Mesenchymal stem cell (in vitro differentiated cells and primary cell): Measurements from ENCODE around the gene NRXN3.

ENCODE experiments used
- DNase-seq: peaks from one replicate; pipeline ENCODE4 v3.0.0-alpha.2; 2013
- H2AFZ ChIP-seq: one replicate; pipeline ENCODE4 v1.6.1; 2013; ENCODE audit warnings: low read depth, mild to moderate bottlenecking, control low read depth, inconsistent platforms, low read length, moderate library complexity
- H2AK5ac ChIP-seq: 2 replicates; pipeline ENCODE4 v1.6.1; 2013; ENCODE audit warnings: low read length, moderate library complexity, mild to moderate bottlenecking, inconsistent platforms; ENCODE audit not compliant: severe bottlenecking
- H2BK120ac ChIP-seq: one replicate; pipeline ENCODE4 v1.6.1; 2013; ENCODE audit warnings: low read depth, mild to moderate bottlenecking, inconsistent platforms, low read length, moderate library complexity
- H2BK12ac ChIP-seq, 2 experiments: one replicate each; pipeline ENCODE4 v1.6.1; 2013; ENCODE audit warnings: inconsistent platforms in 2 of 2, low read length in 2 of 2, mild to moderate bottlenecking in 2 of 2, moderate library complexity in 2 of 2, control low read depth in 1 of 2
- H2BK15ac ChIP-seq: one replicate; pipeline ENCODE4 v1.6.1; 2013; ENCODE audit warnings: mild to moderate bottlenecking, low read depth, inconsistent platforms; ENCODE audit not compliant: poor library complexity, severe bottlenecking
- H2BK5ac ChIP-seq: 2 replicates; pipeline ENCODE4 v1.6.1; 2013; ENCODE audit warnings: low read depth, mild to moderate bottlenecking, low read length, control low read depth, inconsistent platforms; ENCODE audit not compliant: poor library complexity, severe bottlenecking
- H3K14ac ChIP-seq, 2 experiments: one replicate each; pipeline ENCODE4 v1.6.1; 2013; ENCODE audit warnings: inconsistent platforms in 2 of 2, low read length in 2 of 2, control low read depth in 1 of 2, mild to moderate bottlenecking in 1 of 2, moderate library complexity in 1 of 2
- H3K18ac ChIP-seq, 2 experiments: one replicate each; pipeline ENCODE4 v1.6.1; 2013; ENCODE audit warnings: inconsistent platforms in 2 of 2, low read length in 2 of 2, control low read depth in 1 of 2, low read depth in 1 of 2, mild to moderate bottlenecking in 1 of 2
- H3K23ac ChIP-seq, 2 experiments: one replicate each; pipeline ENCODE4 v1.6.1; 2013; ENCODE audit warnings: inconsistent platforms in 2 of 2, low read length in 2 of 2, mild to moderate bottlenecking in 2 of 2, moderate library complexity in 2 of 2, control low read depth in 1 of 2
- H3K27ac ChIP-seq: 2 replicates; pipeline ENCODE4 v1.5.1; 2013; ENCODE audit warnings: mild to moderate bottlenecking, moderate library complexity, low read length, control low read depth, inconsistent platforms; ENCODE audit not compliant: poor library complexity, severe bottlenecking
- H3K27me3 ChIP-seq, 2 experiments: 2 replicates each; pipeline versions ENCODE4 v1.6.1 to v1.7.0; 2013; ENCODE audit warnings: low read length in 2 of 2, mild to moderate bottlenecking in 2 of 2, moderate library complexity in 2 of 2, control low read depth in 1 of 2, inconsistent platforms in 1 of 2; ENCODE audit not compliant: control insufficient read depth in 1 of 2, insufficient read depth in 1 of 2
- H3K36me3 ChIP-seq, 2 experiments: 2 replicates each; pipeline versions ENCODE4 v1.6.1 to v1.7.0; 2013; ENCODE audit warnings: low read length in 2 of 2, control low read depth in 1 of 2, inconsistent platforms in 1 of 2, low read depth in 1 of 2, mild to moderate bottlenecking in 1 of 2; ENCODE audit not compliant: insufficient read depth in 2 of 2, control insufficient read depth in 1 of 2
- H3K4ac ChIP-seq, 2 experiments: one replicate each; pipeline ENCODE4 v1.6.1; 2013; ENCODE audit warnings: inconsistent platforms in 2 of 2, low read length in 2 of 2, mild to moderate bottlenecking in 2 of 2, moderate library complexity in 2 of 2, control low read depth in 1 of 2, low read depth in 1 of 2
- H3K4me1 ChIP-seq: 2 replicates; pipeline ENCODE4 v1.6.1; 2013; ENCODE audit warnings: low read depth, low read length, control low read depth; ENCODE audit not compliant: control insufficient read depth, insufficient read depth
- H3K4me2 ChIP-seq: 2 replicates; pipeline ENCODE4 v1.6.1; 2013; ENCODE audit warnings: low read length, mild to moderate bottlenecking, inconsistent platforms; ENCODE audit not compliant: poor library complexity, severe bottlenecking
- H3K4me3 ChIP-seq, 2 experiments: 2 replicates each; pipeline versions ENCODE4 v1.5.1 to v1.7.0; 2013; ENCODE audit warnings: low read length in 2 of 2, mild to moderate bottlenecking in 2 of 2, control low read depth in 1 of 2, low read depth in 1 of 2; ENCODE audit not compliant: insufficient read depth in 1 of 2
- H3K79me1 ChIP-seq: replicated peaks from 2 replicates; pipeline ENCODE4 v1.6.1; 2013; ENCODE audit warnings: mild to moderate bottlenecking, control low read depth, low read length, inconsistent platforms; ENCODE audit not compliant: poor library complexity, severe bottlenecking
- H3K9ac ChIP-seq: 2 replicates; pipeline ENCODE4 v1.7.0; 2013; ENCODE audit warnings: mild to moderate bottlenecking, low read length, moderate library complexity
- H3K9me3 ChIP-seq: 2 replicates; pipeline ENCODE4 v1.7.0; 2013; ENCODE audit warnings: mild to moderate bottlenecking, low read length; ENCODE audit not compliant: control insufficient read depth
- H4K8ac ChIP-seq: one replicate; pipeline ENCODE4 v1.6.1; 2013; ENCODE audit warnings: inconsistent platforms, mild to moderate bottlenecking, low read length, moderate library complexity
- H4K91ac ChIP-seq: one replicate; pipeline ENCODE4 v1.6.1; 2013; ENCODE audit warnings: mild to moderate bottlenecking, low read length, inconsistent platforms
- WGBS: methylation state at CpG from one replicate; pipeline ENCODE4 v1.1.7; 2013; ENCODE audit warnings: mixed read lengths; 5-methylcytosine and 5-hydroxymethylcytosine counted together

Gene NRXN3

DNA sequence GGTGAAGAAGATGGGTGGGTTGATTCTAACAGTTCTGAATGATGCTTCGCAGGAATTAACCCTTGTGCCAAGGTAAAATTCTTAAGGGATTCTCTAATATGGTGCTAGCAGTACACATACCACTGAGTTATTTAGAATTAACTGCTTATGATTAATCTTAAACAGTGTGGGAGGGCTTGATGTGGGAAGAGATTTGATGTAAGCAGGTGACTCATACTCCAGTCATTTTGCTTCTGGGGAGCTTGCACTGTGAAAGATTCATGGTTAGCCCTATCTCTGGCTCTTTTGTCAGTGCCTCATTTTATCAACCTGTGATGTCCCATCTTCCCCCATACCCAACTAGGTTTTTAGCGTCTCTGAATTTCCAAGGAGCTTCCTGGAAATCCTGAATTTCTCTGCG is 83.8 kb downstream of the NRXN3 start:
- Histone ChIP-seq H3K23ac (no peak overlapping the region), H2BK15ac (no peak overlapping the region)

DNA sequence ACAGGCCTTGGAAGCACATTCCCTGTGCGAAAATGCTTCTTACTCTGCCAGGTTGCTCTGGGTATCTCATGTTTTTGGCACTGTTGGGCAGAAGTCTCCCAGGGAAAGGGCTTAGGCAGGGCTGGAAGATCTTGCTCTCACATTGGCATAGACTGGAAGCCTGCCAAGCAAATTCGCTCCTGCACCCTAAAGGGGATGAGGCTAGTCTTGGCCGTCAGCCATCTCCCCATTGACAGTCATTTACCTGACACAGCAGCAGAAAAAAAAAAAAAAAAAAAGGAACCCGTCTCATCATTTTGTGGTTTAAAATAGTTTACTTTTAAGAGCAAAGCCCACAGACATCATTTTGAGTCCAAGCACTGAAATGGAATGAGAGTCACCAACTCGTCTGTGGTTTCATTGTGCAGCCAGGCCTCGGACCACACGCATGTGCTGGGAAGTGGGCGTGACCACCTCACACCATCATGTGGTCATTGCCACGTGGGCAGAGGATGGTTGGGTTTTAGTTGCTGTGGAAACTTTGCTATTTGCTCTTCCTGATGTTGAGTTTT is 84.8 kb downstream of the NRXN3 start:
- Histone ChIP-seq H3K27ac (no peak overlapping the region), H3K79me1 (no peaks in the 10 kb centered on the region), H3K36me3 (no peaks in the 10 kb centered on the region), H3K4me2 (no peak overlapping the region), H4K91ac (no peak overlapping the region), H3K9ac (no peak overlapping the region), H2AFZ (no peak overlapping the region), H2BK120ac (no peak overlapping the region), H4K8ac (no peak overlapping the region), H2BK12ac (no peak overlapping the region), H3K4me3 (no peak overlapping the region), H3K18ac (no peak overlapping the region), H2AK5ac (no peak overlapping the region), H3K9me3 (no peaks in the 10 kb centered on the region), H3K4me1 (no peaks in the 10 kb centered on the region), H3K14ac (no peak overlapping the region), H3K4ac (no peak overlapping the region), H3K27me3 (peaks cover 0 to 34% of the 10 kb centered on the region in 2 experiments), H3K23ac (no peak overlapping the region), H2BK5ac (no peak overlapping the region), H2BK15ac (no peak overlapping the region)
- 78% methylated on average over 6 of the region's 9 CpGs for WGBS
- DNase-seq = no peak

More for the DNA sequence above, 83.8 kb downstream of the NRXN3 start:
- Histone ChIP-seq H3K14ac (no peak overlapping the region), H2AFZ (no peak overlapping the region), H3K79me1 (no peaks in the 10 kb centered on the region), H3K9me3 (no peaks in the 10 kb centered on the region), H3K9ac (no peak overlapping the region), H4K8ac (no peak overlapping the region), H3K4ac (no peak overlapping the region), H2BK12ac (no peak overlapping the region), H3K4me3 (no peak overlapping the region), H2AK5ac (no peak overlapping the region), H3K18ac (no peak overlapping the region), H3K4me2 (no peak overlapping the region), H2BK5ac (no peak overlapping the region), H3K27me3 (peaks cover 0 to 34% of the 10 kb centered on the region in 2 experiments), H3K4me1 (no peaks in the 10 kb centered on the region), H4K91ac (no peak overlapping the region), H2BK120ac (no peak overlapping the region), H3K27ac (no peak overlapping the region), H3K36me3 (no peaks in the 10 kb centered on the region)
- 63% methylated on average over 3 of the region's 3 CpGs for WGBS
- no peak for DNase-seq

DNA sequence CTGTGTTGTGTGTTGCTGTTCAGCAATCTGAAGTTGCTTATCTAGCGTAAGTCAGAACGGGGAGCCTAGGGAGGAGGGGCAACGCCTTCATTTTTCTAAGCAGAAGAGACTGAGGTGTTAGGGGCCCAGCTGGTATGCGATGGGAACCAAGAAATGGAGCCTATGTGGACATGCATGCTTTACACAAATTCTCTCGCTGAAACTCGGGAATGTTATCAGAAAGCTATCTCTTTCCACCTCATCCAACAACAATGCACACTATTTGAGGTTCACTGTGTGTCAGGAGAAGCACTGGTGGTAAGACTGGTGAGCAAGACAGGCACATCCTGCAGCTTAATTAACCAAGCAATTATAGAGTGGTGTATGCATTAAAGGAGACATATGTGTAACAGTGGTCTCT is 89.7 kb downstream of the NRXN3 start:
- H2BK12ac ChIP-seq = no peak overlapping the region
- H3K4me3 ChIP-seq = no peak overlapping the region
- H4K91ac ChIP-seq = no peak overlapping the region
- H2BK15ac ChIP-seq = no peak overlapping the region
- no peak overlapping the region for H2BK120ac ChIP-seq
- H3K18ac ChIP-seq = no peak overlapping the region
- WGBS = 58% methylated on average over 3 of the region's 6 CpGs
- H3K9me3 ChIP-seq = no peaks in the 10 kb centered on the region
- DNase-seq = no peak
- H4K8ac ChIP-seq = no peak overlapping the region
- H3K79me1 ChIP-seq = no peaks in the 10 kb centered on the region
- H3K14ac ChIP-seq = no peak overlapping the region
- H3K4me2 ChIP-seq = no peak overlapping the region
- no peak overlapping the region for H2BK5ac ChIP-seq
- no peaks in the 10 kb centered on the region for H3K4me1 ChIP-seq
- no peak overlapping the region for H3K4ac ChIP-seq
- H3K36me3 ChIP-seq = no peaks in the 10 kb centered on the region
- peaks cover 0 to 26% of the 10 kb centered on the region in 2 experiments for H3K27me3 ChIP-seq
- H3K23ac ChIP-seq = no peak overlapping the region
- no peak overlapping the region for H2AK5ac ChIP-seq
- H2AFZ ChIP-seq = no peak overlapping the region
- no peak overlapping the region for H3K9ac ChIP-seq
- H3K27ac ChIP-seq = no peak overlapping the region

DNA sequence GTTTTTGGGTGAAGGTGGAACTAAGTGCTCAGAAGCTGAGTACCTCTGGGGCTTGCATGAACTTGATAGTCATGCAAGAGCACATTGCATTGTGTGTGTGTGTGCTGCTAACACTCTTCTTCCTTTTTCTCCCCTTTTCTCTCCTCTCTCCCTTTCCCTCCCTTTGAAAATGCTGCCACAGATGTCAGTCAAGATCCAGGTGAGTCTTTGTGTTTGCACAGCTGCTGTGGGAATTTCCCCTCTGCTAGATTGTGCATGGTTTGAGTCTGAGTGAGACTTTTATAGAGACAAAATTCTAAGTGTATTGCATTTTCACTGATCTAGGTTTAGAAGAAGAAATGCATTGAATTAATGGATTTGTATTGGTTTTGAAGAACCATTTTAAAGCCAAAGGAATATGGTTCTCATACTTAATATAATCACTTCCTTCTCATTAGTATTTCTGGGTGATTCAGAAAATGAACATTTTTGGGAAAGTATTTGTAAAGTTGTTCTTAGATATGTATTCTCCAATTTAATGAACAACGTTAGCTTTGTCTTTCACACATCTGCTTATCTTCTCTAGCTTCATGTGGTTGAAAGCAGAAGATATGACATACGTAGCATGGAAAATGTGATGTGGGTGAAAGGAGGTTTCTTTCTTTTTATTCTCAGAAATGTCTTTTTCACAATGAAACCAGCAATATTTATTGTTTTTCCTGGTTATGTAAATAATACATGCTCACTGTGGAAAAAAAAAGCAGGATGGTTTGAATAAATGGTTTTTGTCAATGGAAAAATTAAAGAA is 108.5 kb downstream of the NRXN3 start:
- no peak overlapping the region for H3K4ac ChIP-seq
- no peak overlapping the region for H2BK15ac ChIP-seq
- no peak overlapping the region for H3K4me3 ChIP-seq
- H3K79me1 ChIP-seq = no peaks in the 10 kb centered on the region
- H3K27ac ChIP-seq = no peak overlapping the region
- no peak overlapping the region for H2BK120ac ChIP-seq
- no peak overlapping the region for H2AFZ ChIP-seq
- H3K27me3 ChIP-seq = peaks cover 0 to 10% of the 10 kb centered on the region in 2 experiments
- H3K36me3 ChIP-seq = no peaks in the 10 kb centered on the region
- H3K18ac ChIP-seq = no peak overlapping the region
- no peak overlapping the region for H3K9ac ChIP-seq
- DNase-seq = no peak
- H3K4me2 ChIP-seq = no peak overlapping the region
- H3K23ac ChIP-seq = no peak overlapping the region
- no peak overlapping the region for H4K91ac ChIP-seq
- H2BK12ac ChIP-seq = no peak overlapping the region
- H3K14ac ChIP-seq = no peak overlapping the region
- no peak overlapping the region for H2BK5ac ChIP-seq
- H4K8ac ChIP-seq = no peak overlapping the region
- H3K4me1 ChIP-seq = no peaks in the 10 kb centered on the region
- H2AK5ac ChIP-seq = no peak overlapping the region
- no CpG with 5 or more reads among the region's 2 CpGs for WGBS
- no peaks in the 10 kb centered on the region for H3K9me3 ChIP-seq
